HG03045 (cell line): ENCODE measurements around the gene SPAG8.

Source experiments
- ATAC-seq: cut with Tn5 transposase; IDR thresholded peaks from one replicate; pipeline ENCODE4 v1.9.1; 2021; ENCODE audit warnings: mild to moderate bottlenecking, moderate library complexity; ENCODE audit not compliant: unreplicated experiment

Gene SPAG8

GRCh38 chr9:35812025-35812602 is at the start of gene SPAG8:
TSS of gene SPAG8 (minus strand) at chr9:35812262. CDS start at chr9:35812147, 115 bp downstream.
- peak; percentile 52 for ATAC-seq

GRCh38 chr9:35861161-35861897 is 49.3 kb upstream of the SPAG8 start:
- ATAC-seq, result no peak

- ATAC-seq, result no peak
Observed at GRCh38 chr9:35859990-35860339, 47.9 kb upstream of the SPAG8 start.

GRCh38 chr9:35859310-35859989 is 47.4 kb upstream of the SPAG8 start:
- no peak for ATAC-seq

GRCh38 chr9:35858458-35858857 is 46.4 kb upstream of the SPAG8 start:
- no peak for ATAC-seq

- ATAC-seq, result no peak
Observed at GRCh38 chr9:35856882-35857281, 44.8 kb upstream of the SPAG8 start.

- ATAC-seq, result no peak
Observed at GRCh38 chr9:35856206-35856605, 44.1 kb upstream of the SPAG8 start.

GRCh38 chr9:35854091-35854762 is 42.2 kb upstream of the SPAG8 start:
- no peak for ATAC-seq

GRCh38 chr9:35852876-35853865 is 41.1 kb upstream of the SPAG8 start:
- ATAC-seq, result no peak

- ATAC-seq, result no peak
Observed at GRCh38 chr9:35852267-35852815, 40.3 kb upstream of the SPAG8 start.

GRCh38 chr9:35847792-35848572 is 35.9 kb upstream of the SPAG8 start:
- ATAC-seq, result peak; percentile 89

- ATAC-seq, result no peak
Observed at GRCh38 chr9:35845824-35846771, 34.0 kb upstream of the SPAG8 start.

GRCh38 chr9:35844628-35845270 is 32.7 kb upstream of the SPAG8 start:
- ATAC-seq, result no peak

GRCh38 chr9:35842795-35843194 is 30.7 kb upstream of the SPAG8 start:
- ATAC-seq, result peak; percentile 78

- ATAC-seq, result no peak
Observed at GRCh38 chr9:35842020-35842745, 30.1 kb upstream of the SPAG8 start.

GRCh38 chr9:35841645-35841900 is 29.5 kb upstream of the SPAG8 start:
- no peak for ATAC-seq

- no peak for ATAC-seq
Observed at GRCh38 chr9:35840881-35841644, 29.0 kb upstream of the SPAG8 start.
